Panc1 (cell line): ENCODE results near the gene ANKRD55. TPM values are rescaled to one million over a fixed set of nuclear protein-coding genes. Genes with fewer than 3 reads are reported as not detected.

ENCODE experiments used
- ATAC-seq: fragments of 200-7000 bp; cut with Tn5 transposase; 2 replicates; pipeline ENCODE4 v1.9.1; 2020; ENCODE audit warnings: mild to moderate bottlenecking, moderate library complexity
- BruUV-seq: library from RNA; stranded (reverse); fragments of 400-500 nt; replicated peaks from 2 replicates; lab custom pipeline; 2021; lab: Mats Ljungman, UMichigan
- CTCF ChIA-PET: fragments of 300-600 bp; sonication (Branson Sonifier 250); formaldehyde crosslinking; loops from one replicate; lab custom pipeline; 2022; ENCODE audit warnings: antibody characterized with exemption; lab: Charles Lee
- POLR2A ChIA-PET: fragments of 300-600 bp; sonication (Branson Sonifier 250); formaldehyde crosslinking; loops from one replicate; lab custom pipeline; 2022; ENCODE audit warnings: antibody characterized with exemption; lab: Charles Lee
- DNase-seq: peaks from one replicate; pipeline ENCODE4 v3.0.0-alpha.2; 2010; ENCODE audit warnings: low read depth, low spot score
- H3K27ac ChIP-seq: 2 replicates; pipeline ENCODE4 v1.5.1; 2011; ENCODE audit warnings: mild to moderate bottlenecking, low read length, inconsistent platforms
- H3K27me3 ChIP-seq: fragments of 200-500 bp; sonication (Bioruptor generic); 2 replicates; pipeline ENCODE4 v1.6.0; 2014; ENCODE audit warnings: low read length, inconsistent platforms; ENCODE audit not compliant: control insufficient read depth, insufficient read depth
- H3K36me3 ChIP-seq: fragments of 200-500 bp; sonication (Bioruptor generic); 2 replicates; pipeline ENCODE4 v1.5.1; 2014; ENCODE audit warnings: inconsistent platforms, mild to moderate bottlenecking, low read length, moderate library complexity; ENCODE audit not compliant: control insufficient read depth, insufficient read depth
- H3K4me1 ChIP-seq: 2 replicates; pipeline ENCODE4 v1.5.1; 2011; ENCODE audit warnings: inconsistent platforms, mild to moderate bottlenecking, low read length, moderate library complexity; ENCODE audit not compliant: control insufficient read depth, insufficient read depth
- H3K4me3 ChIP-seq, 2 experiments: 2 replicates each; pipeline ENCODE4 v1.5.1; 2011 to 2012; ENCODE audit warnings: low read depth in 2 of 2, low read length in 2 of 2, mild to moderate bottlenecking in 2 of 2, inconsistent platforms in 1 of 2, moderate library complexity in 1 of 2
- H3K9me3 ChIP-seq: fragments of 200-500 bp; sonication (Bioruptor generic); 2 replicates; pipeline ENCODE4 v1.5.1; 2014; ENCODE audit warnings: low read depth, mild to moderate bottlenecking, inconsistent platforms, low read length, moderate library complexity; ENCODE audit not compliant: control insufficient read depth, insufficient read depth
- POLR2AphosphoS5 ChIP-seq: IDR thresholded peaks from 2 replicates; pipeline ENCODE4 v1.6.1; 2012; ENCODE audit warnings: mild to moderate bottlenecking, low read depth, low read length, moderate library complexity
- SIN3A ChIP-seq: IDR thresholded peaks from 2 replicates; pipeline ENCODE4 v1.6.1; 2012; ENCODE audit warnings: low read depth, mild to moderate bottlenecking, low read length, moderate library complexity, borderline replicate concordance; ENCODE audit not compliant: insufficient read depth
- TCF7L2 ChIP-seq: IDR thresholded peaks from 2 replicates; pipeline ENCODE4 v1.6.1; 2011; ENCODE audit warnings: mild to moderate bottlenecking, low read depth, low read length, inconsistent platforms
- in situ Hi-C: cut with HindIII; loops from 2 replicates; pipeline ENCODE4 v1.10.0; 2016; ENCODE audit warnings: low sequenced_read_pairs, low pct_unique_long_range_greater_than_20kb
- intact Hi-C: fragments of 100-400 bp; cut with micrococcal nuclease; formaldehyde crosslinking; loops from one replicate; pipeline ENCODE4 v1.10.0; 2022; ENCODE audit not compliant: unreplicated experiment
- total RNA-seq: library from RNA; stranded (reverse); gene quantifications from one replicate; pipeline ENCODE4 v1.2.1, GENCODE V29; 2021; ENCODE audit not compliant: unreplicated experiment
- TF ChIP-seq, protein P1 (sequence below), 2 experiments: IDR thresholded peaks; 2 replicates each; pipeline ENCODE4 v1.6.1; 2011 to 2012; ENCODE audit warnings: low read depth in 2 of 2, control low read depth in 1 of 2, low read length in 1 of 2, mild to moderate bottlenecking in 1 of 2, moderate library complexity in 1 of 2; ENCODE audit not compliant: insufficient read depth in 1 of 2
- TF ChIP-seq, protein P2 (sequence below): fragments of 450-650 bp; IDR thresholded peaks from 2 replicates; pipeline ENCODE4 v1.5.1; 2017; ENCODE audit warnings: mild to moderate bottlenecking

The ANKRD55 gene
- total RNA-seq, 1 experiment from 2014 or later, result not detected

DNA sequence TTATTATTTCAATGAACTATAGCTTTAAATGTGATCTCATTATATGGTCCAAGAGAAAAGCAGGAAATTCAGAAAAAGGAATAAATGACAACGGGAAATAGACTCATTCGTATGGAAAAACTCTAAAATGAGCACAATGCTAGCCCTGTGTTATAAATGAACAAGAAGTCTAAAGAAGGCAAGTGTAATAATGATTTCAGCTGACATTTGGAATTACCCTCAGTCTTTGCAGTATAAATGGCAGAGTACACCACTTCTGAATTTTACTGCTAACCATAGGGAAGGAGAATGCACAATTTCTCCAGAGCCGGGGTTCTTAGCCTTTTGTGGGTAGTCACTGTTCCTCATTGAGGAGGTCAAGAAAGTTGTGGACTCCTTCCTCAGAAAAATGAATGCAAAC is 93.1 kb downstream of the ANKRD55 start:
- Histone ChIP-seq H3K9me3 (no peaks in the 10 kb centered on the region), H3K27me3 (no peaks in the 10 kb centered on the region), H3K36me3 (no peaks in the 10 kb centered on the region), H3K4me3 (no peak overlapping the region), H3K27ac (no peak overlapping the region), H3K4me1 (no peaks in the 10 kb centered on the region)
- ChIA-PET CTCF (no interaction called here), POLR2A (no interaction called here)
- ATAC-seq, result no peak
- no TSS peak for BruUV-seq
- in situ Hi-C loops (no loop called here), intact Hi-C loops (no loop called here)
- DNase-seq, result no peak
- TF ChIP-seq, protein P1, sequence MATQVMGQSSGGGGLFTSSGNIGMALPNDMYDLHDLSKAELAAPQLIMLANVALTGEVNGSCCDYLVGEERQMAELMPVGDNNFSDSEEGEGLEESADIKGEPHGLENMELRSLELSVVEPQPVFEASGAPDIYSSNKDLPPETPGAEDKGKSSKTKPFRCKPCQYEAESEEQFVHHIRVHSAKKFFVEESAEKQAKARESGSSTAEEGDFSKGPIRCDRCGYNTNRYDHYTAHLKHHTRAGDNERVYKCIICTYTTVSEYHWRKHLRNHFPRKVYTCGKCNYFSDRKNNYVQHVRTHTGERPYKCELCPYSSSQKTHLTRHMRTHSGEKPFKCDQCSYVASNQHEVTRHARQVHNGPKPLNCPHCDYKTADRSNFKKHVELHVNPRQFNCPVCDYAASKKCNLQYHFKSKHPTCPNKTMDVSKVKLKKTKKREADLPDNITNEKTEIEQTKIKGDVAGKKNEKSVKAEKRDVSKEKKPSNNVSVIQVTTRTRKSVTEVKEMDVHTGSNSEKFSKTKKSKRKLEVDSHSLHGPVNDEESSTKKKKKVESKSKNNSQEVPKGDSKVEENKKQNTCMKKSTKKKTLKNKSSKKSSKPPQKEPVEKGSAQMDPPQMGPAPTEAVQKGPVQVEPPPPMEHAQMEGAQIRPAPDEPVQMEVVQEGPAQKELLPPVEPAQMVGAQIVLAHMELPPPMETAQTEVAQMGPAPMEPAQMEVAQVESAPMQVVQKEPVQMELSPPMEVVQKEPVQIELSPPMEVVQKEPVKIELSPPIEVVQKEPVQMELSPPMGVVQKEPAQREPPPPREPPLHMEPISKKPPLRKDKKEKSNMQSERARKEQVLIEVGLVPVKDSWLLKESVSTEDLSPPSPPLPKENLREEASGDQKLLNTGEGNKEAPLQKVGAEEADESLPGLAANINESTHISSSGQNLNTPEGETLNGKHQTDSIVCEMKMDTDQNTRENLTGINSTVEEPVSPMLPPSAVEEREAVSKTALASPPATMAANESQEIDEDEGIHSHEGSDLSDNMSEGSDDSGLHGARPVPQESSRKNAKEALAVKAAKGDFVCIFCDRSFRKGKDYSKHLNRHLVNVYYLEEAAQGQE (IDR thresholded peaks at IDR 0.05; ENCODE audit: insufficient read depth in 1 of 2, low read depth in 2 of 2, low read length in 1 of 2), result no peak
- TF ChIP-seq SIN3A, result no peak
- no peak for TF ChIP-seq TCF7L2
- TF ChIP-seq, protein P2, sequence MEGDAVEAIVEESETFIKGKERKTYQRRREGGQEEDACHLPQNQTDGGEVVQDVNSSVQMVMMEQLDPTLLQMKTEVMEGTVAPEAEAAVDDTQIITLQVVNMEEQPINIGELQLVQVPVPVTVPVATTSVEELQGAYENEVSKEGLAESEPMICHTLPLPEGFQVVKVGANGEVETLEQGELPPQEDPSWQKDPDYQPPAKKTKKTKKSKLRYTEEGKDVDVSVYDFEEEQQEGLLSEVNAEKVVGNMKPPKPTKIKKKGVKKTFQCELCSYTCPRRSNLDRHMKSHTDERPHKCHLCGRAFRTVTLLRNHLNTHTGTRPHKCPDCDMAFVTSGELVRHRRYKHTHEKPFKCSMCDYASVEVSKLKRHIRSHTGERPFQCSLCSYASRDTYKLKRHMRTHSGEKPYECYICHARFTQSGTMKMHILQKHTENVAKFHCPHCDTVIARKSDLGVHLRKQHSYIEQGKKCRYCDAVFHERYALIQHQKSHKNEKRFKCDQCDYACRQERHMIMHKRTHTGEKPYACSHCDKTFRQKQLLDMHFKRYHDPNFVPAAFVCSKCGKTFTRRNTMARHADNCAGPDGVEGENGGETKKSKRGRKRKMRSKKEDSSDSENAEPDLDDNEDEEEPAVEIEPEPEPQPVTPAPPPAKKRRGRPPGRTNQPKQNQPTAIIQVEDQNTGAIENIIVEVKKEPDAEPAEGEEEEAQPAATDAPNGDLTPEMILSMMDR, result no peak
- no peak for TF ChIP-seq POLR2AphosphoS5

DNA sequence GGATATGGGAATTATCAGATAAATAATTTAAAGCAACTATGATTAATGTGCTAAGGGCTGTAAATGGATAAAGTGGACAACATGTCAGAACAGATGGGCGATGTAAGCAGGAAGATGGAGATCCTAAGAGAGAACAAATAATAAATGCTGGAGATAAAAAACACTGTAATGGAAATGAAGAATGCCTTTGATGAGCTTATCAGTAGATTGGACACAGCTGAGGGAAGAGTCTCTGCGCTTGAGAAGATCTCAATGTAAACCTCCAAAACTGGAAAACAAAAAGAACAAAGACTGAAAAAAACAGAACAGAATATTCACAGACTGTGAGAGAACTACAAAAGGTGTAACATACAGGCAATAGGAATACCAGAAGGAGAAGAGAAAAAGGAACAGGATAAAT is 102.5 kb downstream of the ANKRD55 start:
- BruUV-seq, result no TSS peak
- in situ Hi-C loops (no loop called here), intact Hi-C loops (no loop called here)
- Histone ChIP-seq H3K27me3 (no peaks in the 10 kb centered on the region), H3K27ac (no peak overlapping the region), H3K36me3 (no peaks in the 10 kb centered on the region), H3K4me1 (no peaks in the 10 kb centered on the region), H3K9me3 (no peaks in the 10 kb centered on the region), H3K4me3 (no peak overlapping the region)
- no peak for DNase-seq
- ChIA-PET POLR2A (no interaction called here), CTCF (no interaction called here)
- no peak for ATAC-seq
- no peak for TF ChIP-seq TCF7L2
- TF ChIP-seq, protein P1 (IDR thresholded peaks at IDR 0.05; ENCODE audit: insufficient read depth in 1 of 2, low read depth in 2 of 2, low read length in 1 of 2), result no peak
- TF ChIP-seq SIN3A, result no peak
- no peak for TF ChIP-seq POLR2AphosphoS5
- TF ChIP-seq, protein P2, result no peak
